DLD1 (cell line): ENCODE data around the gene DQX1.
"Not testable (repeated sequence)": the region's sequence is repeated elsewhere in the genome, so short reads cannot be mapped to it uniquely, and the experiment has no call there.

Experiments
- in situ Hi-C: cut with HindIII; loops from 2 replicates; pipeline ENCODE4 v1.10.0; 2017; ENCODE audit warnings: low sequenced_read_pairs

DQX1 gene

DNA sequence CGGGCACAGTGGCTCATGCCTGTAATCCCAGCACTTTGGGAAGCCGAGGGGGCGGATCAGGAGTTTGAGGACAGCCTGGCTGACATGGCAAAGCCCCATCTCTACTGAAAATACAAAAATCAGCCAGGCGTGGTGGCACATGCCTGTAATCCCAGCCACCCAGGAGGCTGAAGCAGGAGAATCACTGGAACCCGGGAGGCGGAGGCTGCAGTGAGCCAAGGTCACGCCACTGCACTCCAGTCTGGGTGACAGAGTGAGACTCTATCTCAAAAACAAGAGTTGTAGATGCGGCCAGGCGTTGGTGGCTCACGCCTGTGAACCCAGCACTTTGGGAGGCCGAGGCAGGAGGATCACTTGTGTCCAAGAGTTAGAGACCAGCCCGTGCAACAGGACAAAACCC is 55.3 kb downstream of the DQX1 start:
- in situ Hi-C loops, result not testable (repeated sequence)
